ENCODE measurements around the gene HIC1. TPM values are rescaled to one million over a fixed set of nuclear protein-coding genes. Genes with fewer than 3 reads are reported as not detected.

Gene HIC1
- polyA plus RNA-seq, 3 donors = 13.5 to 31.6 (median 23.6) TPM

GRCh38 chr17:2084766-2085647, 30.1 kb downstream of the HIC1 start:
- peak in 4 of 11 donors; percentile 74 to 88 (median 82) for DNase-seq (ENCODE audit: extremely low read depth in 1 of 11, low read depth in 9 of 11, low spot score in 4 of 11)

- DNase-seq (ENCODE audit: extremely low read depth in 1 of 11, low read depth in 9 of 11, low spot score in 4 of 11) = no peak
These were observed 30.7 kb downstream of the HIC1 start for GRCh38 chr17:2085648-2085949.

- DNase-seq (ENCODE audit: extremely low read depth in 1 of 11, low read depth in 9 of 11, low spot score in 4 of 11) = no peak
These were observed 31.4 kb downstream of the HIC1 start for GRCh38 chr17:2086306-2086705.

- DNase-seq (ENCODE audit: extremely low read depth in 1 of 11, low read depth in 9 of 11, low spot score in 4 of 11) = no peak
These were observed 32.8 kb downstream of the HIC1 start for GRCh38 chr17:2087597-2088211.

GRCh38 chr17:2089021-2089422, 34.1 kb downstream of the HIC1 start:
- DNase-seq (ENCODE audit: extremely low read depth in 1 of 11, low read depth in 9 of 11, low spot score in 4 of 11) = no peak

GRCh38 chr17:2090210-2090641, 35.3 kb downstream of the HIC1 start:
- no peak for DNase-seq (ENCODE audit: extremely low read depth in 1 of 11, low read depth in 9 of 11, low spot score in 4 of 11)

GRCh38 chr17:2090804-2091534, 36.1 kb downstream of the HIC1 start:
- DNase-seq (ENCODE audit: extremely low read depth in 1 of 11, low read depth in 9 of 11, low spot score in 4 of 11) = peak in 2 of 11 donors; percentile 50 to 84

GRCh38 chr17:2092253-2092652, 37.4 kb downstream of the HIC1 start:
- no peak for DNase-seq (ENCODE audit: extremely low read depth in 1 of 11, low read depth in 9 of 11, low spot score in 4 of 11)

- DNase-seq (ENCODE audit: extremely low read depth in 1 of 11, low read depth in 9 of 11, low spot score in 4 of 11) = no peak
These were observed 38.4 kb downstream of the HIC1 start for GRCh38 chr17:2093349-2093748.

GRCh38 chr17:2094891-2095535, 40.1 kb downstream of the HIC1 start:
- DNase-seq (ENCODE audit: extremely low read depth in 1 of 11, low read depth in 9 of 11, low spot score in 4 of 11) = no peak

- DNase-seq (ENCODE audit: extremely low read depth in 1 of 11, low read depth in 9 of 11, low spot score in 4 of 11) = no peak
These were observed 40.6 kb downstream of the HIC1 start for GRCh38 chr17:2095536-2095910.

- no peak for DNase-seq (ENCODE audit: extremely low read depth in 1 of 11, low read depth in 9 of 11, low spot score in 4 of 11)
These were observed 46.8 kb downstream of the HIC1 start for GRCh38 chr17:2101448-2102257.

- DNase-seq (ENCODE audit: extremely low read depth in 1 of 11, low read depth in 9 of 11, low spot score in 4 of 11) = no peak
These were observed 48.3 kb downstream of the HIC1 start for GRCh38 chr17:2102931-2103809.

- DNase-seq (ENCODE audit: extremely low read depth in 1 of 11, low read depth in 9 of 11, low spot score in 4 of 11) = no peak
These were observed 50.8 kb downstream of the HIC1 start for GRCh38 chr17:2105663-2106062.

- no peak for DNase-seq (ENCODE audit: extremely low read depth in 1 of 11, low read depth in 9 of 11, low spot score in 4 of 11)
These were observed 51.5 kb downstream of the HIC1 start for GRCh38 chr17:2106308-2106955.

GRCh38 chr17:2107050-2107449, 52.1 kb downstream of the HIC1 start:
- DNase-seq (ENCODE audit: extremely low read depth in 1 of 11, low read depth in 9 of 11, low spot score in 4 of 11) = no peak

- DNase-seq (ENCODE audit: extremely low read depth in 1 of 11, low read depth in 9 of 11, low spot score in 4 of 11) = no peak
These were observed 52.6 kb downstream of the HIC1 start for GRCh38 chr17:2107506-2107905.
